Endothelial cell of umbilical vein (primary cell): ENCODE measurements around the gene TPP2. TPM values are rescaled to one million over a fixed set of nuclear protein-coding genes. Genes with fewer than 3 reads are reported as not detected.

ENCODE experiments used
- BruUV-seq: library from RNA; stranded (reverse); fragments of 400-500 nt; replicated peaks from 2 replicates; lab custom pipeline; 2021; lab: Mats Ljungman, UMichigan
- CTCF ChIA-PET: fragments of 300-600, 350-600 bp; sonication (Branson Sonifier 250); formaldehyde crosslinking; loops from one replicate; lab custom pipeline; 2021; ENCODE audit warnings: antibody characterized with exemption, inconsistent platforms; lab: Charles Lee
- POLR2A ChIA-PET: fragments of 300-600, 350-600 bp; sonication (Branson Sonifier 250); formaldehyde crosslinking; loops from one replicate; lab custom pipeline; 2021; ENCODE audit warnings: antibody characterized with exemption, inconsistent platforms; lab: Charles Lee
- DNase-seq: peaks from one replicate; pipeline ENCODE4 v3.0.0-alpha.2; 2011; ENCODE audit warnings: low read depth, low spot score
- FAIRE-seq: peaks from 2 replicates; lab custom pipeline; 2011; peaks lifted over from hg19 to GRCh38; lab: Jason Lieb, UNC
- H2AFZ ChIP-seq: 2 replicates; pipeline ENCODE4 v1.6.0; 2012; ENCODE audit warnings: low read depth, low read length, control low read depth, inconsistent platforms
- H3K27ac ChIP-seq: 2 replicates; pipeline ENCODE4 v1.5.1; 2011; ENCODE audit warnings: low read depth, mild to moderate bottlenecking, control low read depth, low read length, moderate library complexity; ENCODE audit not compliant: insufficient read depth
- H3K27me3 ChIP-seq, 2 experiments: 2 replicates each; pipeline versions ENCODE4 v1.6.0 to v1.6.1; 2011; ENCODE audit warnings: low read length in 2 of 2, mixed read lengths in 1 of 2; ENCODE audit not compliant: control insufficient read depth in 2 of 2, insufficient read depth in 2 of 2
- H3K36me3 ChIP-seq, 2 experiments: 2 replicates in 1 of 2; 3 replicates in 1 of 2; pipeline ENCODE4 v1.5.1; 2011; ENCODE audit warnings: low read length in 2 of 2, mild to moderate bottlenecking in 1 of 2, moderate library complexity in 1 of 2; ENCODE audit not compliant: control insufficient read depth in 2 of 2, insufficient read depth in 2 of 2; ENCODE audit errors: extremely low read depth in 1 of 2
- H3K4me1 ChIP-seq: 3 replicates; pipeline ENCODE4 v1.5.1; 2011; ENCODE audit warnings: mild to moderate bottlenecking, low read length; ENCODE audit not compliant: control insufficient read depth, insufficient read depth; ENCODE audit errors: extremely low read depth
- H3K4me2 ChIP-seq: 2 replicates; pipeline ENCODE4 v1.6.1; 2011; ENCODE audit warnings: low read length, control low read depth, mixed read lengths; ENCODE audit not compliant: insufficient read depth
- H3K4me3 ChIP-seq, 3 experiments: fragments of 200-600 bp in 1 of 3; sonication (generic), shearing (Covaris generic) in 1 of 3; replicated peaks in 1 of 3; 2 replicates each; pipeline ENCODE4 v1.5.1; 2011 to 2016; ENCODE audit warnings: control low read depth in 3 of 3, low read length in 3 of 3, mild to moderate bottlenecking in 2 of 3, inconsistent platforms in 1 of 3, low read depth in 1 of 3, moderate library complexity in 1 of 3; ENCODE audit not compliant: insufficient read depth in 1 of 3
- H3K79me2 ChIP-seq: 2 replicates; pipeline ENCODE4 v1.6.0; 2012; ENCODE audit warnings: low read length, inconsistent platforms; ENCODE audit not compliant: control insufficient read depth, insufficient read depth
- H3K9ac ChIP-seq: replicated peaks from 2 replicates; pipeline ENCODE3; 2011; ENCODE audit warnings: low read length, control low read depth; ENCODE audit not compliant: insufficient read depth; ENCODE audit errors: extremely low read depth
- H3K9me1 ChIP-seq: replicated peaks from 3 replicates; pipeline ENCODE4 v1.6.0; 2011; ENCODE audit warnings: mild to moderate bottlenecking, low read length; ENCODE audit not compliant: control insufficient read depth, insufficient read depth; ENCODE audit errors: extremely low read depth
- H3K9me3 ChIP-seq: replicated peaks from 2 replicates; pipeline ENCODE4 v1.5.1; 2012; ENCODE audit warnings: low read length, inconsistent platforms; ENCODE audit not compliant: control insufficient read depth, insufficient read depth
- H4K20me1 ChIP-seq: replicated peaks from 2 replicates; pipeline ENCODE3; 2011; ENCODE audit warnings: mild to moderate bottlenecking, low read length; ENCODE audit not compliant: control insufficient read depth, insufficient read depth; ENCODE audit errors: extremely low read depth
- EZH2 ChIP-seq: IDR thresholded peaks from 2 replicates; pipeline ENCODE4 v1.6.1; 2012; ENCODE audit warnings: borderline replicate concordance, low read depth, mild to moderate bottlenecking, moderate library complexity, low read length, inconsistent platforms; ENCODE audit not compliant: severe bottlenecking
- FOS ChIP-seq: IDR thresholded peaks from 2 replicates; pipeline ENCODE4 v1.6.1; 2011; ENCODE audit warnings: mild to moderate bottlenecking, low read length, moderate library complexity, borderline replicate concordance; ENCODE audit not compliant: insufficient read depth
- GATA2 ChIP-seq: IDR thresholded peaks from 2 replicates; pipeline ENCODE4 v1.7.0; 2011; ENCODE audit warnings: low read depth, mild to moderate bottlenecking, moderate library complexity, mixed read lengths, low read length; ENCODE audit not compliant: insufficient read length, insufficient read depth
- JUN ChIP-seq: IDR thresholded peaks from 2 replicates; pipeline ENCODE4 v1.6.1; 2011; ENCODE audit warnings: borderline replicate concordance, low read depth; ENCODE audit not compliant: insufficient read length, insufficient read depth
- MYC ChIP-seq: IDR thresholded peaks from one replicate; pipeline ENCODE4 v1.6.1; 2011; ENCODE audit warnings: mild to moderate bottlenecking, low read depth, low read length
- POLR2A ChIP-seq: IDR thresholded peaks from 2 replicates; pipeline ENCODE4 v1.6.1; 2012; ENCODE audit warnings: low read depth, mild to moderate bottlenecking, control low read depth, low read length
- POLR2AphosphoS5 ChIP-seq: IDR thresholded peaks from 2 replicates; pipeline ENCODE4 v1.6.1; 2012; ENCODE audit warnings: low read depth, mild to moderate bottlenecking, control low read depth, low read length, moderate library complexity; ENCODE audit not compliant: insufficient read depth
- dilution Hi-C: fragments of 300-500 bp; cut with MboI; formaldehyde crosslinking; loops from one replicate; pipeline ENCODE4 v1.15.0; 2019; ENCODE audit warnings: low sequenced_read_pairs; ENCODE audit not compliant: extremely low pct_ligation_motif_present
- intact Hi-C: fragments of 100-400 bp; cut with micrococcal nuclease; formaldehyde crosslinking; loops from one replicate; pipeline ENCODE4 v1.10.0; 2022
- polyA plus RNA-seq, 4 experiments: library from polyadenylated mRNA; depleted of rRNA in 3 of 4; stranded (reverse) in 3 of 4; unstranded in 1 of 4; fragments of >200 nt; gene quantifications; 2 replicates each; pipeline versions ENCODE4 v1.2.1 to v1.2.3, GENCODE V29; 2011 to 2012; ENCODE audit warnings: missing spikeins in 1 of 4
- total RNA-seq: library from RNA; stranded (reverse); gene quantifications from 2 replicates; pipeline ENCODE4 v1.2.3, GENCODE V29; 2021
- TF ChIP-seq, protein P1 (sequence below): IDR thresholded peaks from 2 replicates; pipeline ENCODE4 v1.6.1; 2011; ENCODE audit not compliant: insufficient read depth, insufficient read length
- TF ChIP-seq, protein P2 (sequence below), 2 donors: IDR thresholded peaks; 1 replicate in 1 of 2; 2 replicates in 1 of 2; pipeline ENCODE4 v1.5.1; 2011; ENCODE audit warnings: low read length in 2 of 2, mild to moderate bottlenecking in 2 of 2, moderate library complexity in 2 of 2, control low read depth in 1 of 2, inconsistent platforms in 1 of 2, low read depth in 1 of 2; ENCODE audit not compliant: insufficient read depth in 1 of 2; ENCODE audit errors: extremely low read depth in 1 of 2

Gene TPP2
- total and polyA plus RNA-seq, 2 donors (not counting 3 experiments of a cell fraction or from before 2014, with no cell fraction given) = 11.5 to 46.7 TPM

DNA sequence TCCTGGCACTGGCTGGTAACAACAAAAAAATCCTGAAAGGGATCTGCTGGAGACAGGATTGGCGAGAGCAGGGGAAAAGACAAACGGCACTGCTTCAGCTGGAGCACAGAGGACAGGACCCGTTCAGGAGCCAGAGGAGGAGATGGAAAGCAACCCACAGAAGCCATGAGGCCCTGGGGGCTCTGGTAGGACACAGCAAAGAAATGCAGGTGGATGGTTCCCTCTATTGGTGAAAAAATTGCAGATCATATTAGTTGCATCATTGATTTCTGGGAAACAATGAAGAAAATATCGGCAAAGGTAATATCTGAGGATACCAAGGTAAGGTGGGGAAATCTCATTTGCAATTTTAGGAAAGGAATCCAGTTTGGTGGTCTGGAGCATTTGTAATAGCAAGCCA lies 25.7 kb upstream of the TPP2 start:
- ChIA-PET CTCF (interaction anchor here (1.3 to 4.0 kb wide), 6 partner anchors 10 to 1427 kb away, joined by 3 to 12 read pairs (median 6); no protein-coding TSS in a partner anchor), POLR2A (no interaction called here)
- H2AFZ ChIP-seq = no peak overlapping the region

More for the DNA sequence above, 25.7 kb upstream of the TPP2 start:
- BruUV-seq = no TSS peak
- DNase-seq (no peak), FAIRE-seq (no peak)
- H3K27ac ChIP-seq = no peak overlapping the region
- intact Hi-C loops = no loop called here
- no peaks in the 10 kb centered on the region for H3K36me3 ChIP-seq
- TF ChIP-seq GATA2 = no peak
- TF ChIP-seq MYC = no peak
- TF ChIP-seq, protein P1, sequence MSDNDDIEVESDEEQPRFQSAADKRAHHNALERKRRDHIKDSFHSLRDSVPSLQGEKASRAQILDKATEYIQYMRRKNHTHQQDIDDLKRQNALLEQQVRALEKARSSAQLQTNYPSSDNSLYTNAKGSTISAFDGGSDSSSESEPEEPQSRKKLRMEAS = no peak
- no peak for TF ChIP-seq POLR2AphosphoS5
- TF ChIP-seq POLR2A = no peak
- no peak for TF ChIP-seq JUN
- TF ChIP-seq, protein P2, sequence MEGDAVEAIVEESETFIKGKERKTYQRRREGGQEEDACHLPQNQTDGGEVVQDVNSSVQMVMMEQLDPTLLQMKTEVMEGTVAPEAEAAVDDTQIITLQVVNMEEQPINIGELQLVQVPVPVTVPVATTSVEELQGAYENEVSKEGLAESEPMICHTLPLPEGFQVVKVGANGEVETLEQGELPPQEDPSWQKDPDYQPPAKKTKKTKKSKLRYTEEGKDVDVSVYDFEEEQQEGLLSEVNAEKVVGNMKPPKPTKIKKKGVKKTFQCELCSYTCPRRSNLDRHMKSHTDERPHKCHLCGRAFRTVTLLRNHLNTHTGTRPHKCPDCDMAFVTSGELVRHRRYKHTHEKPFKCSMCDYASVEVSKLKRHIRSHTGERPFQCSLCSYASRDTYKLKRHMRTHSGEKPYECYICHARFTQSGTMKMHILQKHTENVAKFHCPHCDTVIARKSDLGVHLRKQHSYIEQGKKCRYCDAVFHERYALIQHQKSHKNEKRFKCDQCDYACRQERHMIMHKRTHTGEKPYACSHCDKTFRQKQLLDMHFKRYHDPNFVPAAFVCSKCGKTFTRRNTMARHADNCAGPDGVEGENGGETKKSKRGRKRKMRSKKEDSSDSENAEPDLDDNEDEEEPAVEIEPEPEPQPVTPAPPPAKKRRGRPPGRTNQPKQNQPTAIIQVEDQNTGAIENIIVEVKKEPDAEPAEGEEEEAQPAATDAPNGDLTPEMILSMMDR (IDR thresholded peaks at IDR 0.05; ENCODE audit: extremely low read depth in 1 of 2, insufficient read depth in 1 of 2, low read depth in 1 of 2, low read length in 2 of 2) = no peak
- TF ChIP-seq FOS = no peak
- TF ChIP-seq EZH2 = no peak
- peaks cover 13 to 18% of the 10 kb centered on the region in 2 experiments for H3K27me3 ChIP-seq
- no peak overlapping the region for H3K4me2 ChIP-seq
- no peaks in the 10 kb centered on the region for H3K79me2 ChIP-seq
- dilution Hi-C loops = no loop called here
- no peaks in the 10 kb centered on the region for H3K4me1 ChIP-seq
- H3K9me1 ChIP-seq = no peaks in the 10 kb centered on the region
- H3K9ac ChIP-seq = no peak overlapping the region
- no peaks in the 10 kb centered on the region for H3K9me3 ChIP-seq
- H3K4me3 ChIP-seq = no peak overlapping the region
- H4K20me1 ChIP-seq = no peaks in the 10 kb centered on the region
